IMR-90 (cell line): ENCODE data around the gene RNF19B.

Experiments
- CEBPB ChIP-seq: IDR thresholded peaks from 2 replicates; pipeline ENCODE4 v1.6.1; 2012; ENCODE audit warnings: low read depth, low read length, improper control_type of control experiment
- CHD1 ChIP-seq: IDR thresholded peaks from 2 replicates; pipeline ENCODE4 v1.6.1; 2012; ENCODE audit warnings: low read depth, low read length, improper control_type of control experiment
- CTCF ChIP-seq: conservative IDR thresholded peaks from 2 replicates; pipeline ENCODE4 v1.5.1; 2012; ENCODE audit warnings: mild to moderate bottlenecking, low read depth, low read length, improper control_type of control experiment
- FOS ChIP-seq: fragments of 150-350 bp; IDR thresholded peaks from 2 replicates; pipeline ENCODE4 v1.6.1; 2016; ENCODE audit warnings: low read depth, low read length
- MAFK ChIP-seq: IDR thresholded peaks from 2 replicates; pipeline ENCODE4 v1.6.1; 2012; ENCODE audit warnings: low read depth, low read length, improper control_type of control experiment
- MAZ ChIP-seq: IDR thresholded peaks from 2 replicates; pipeline ENCODE4 v1.6.1; 2012; ENCODE audit warnings: low read depth, mild to moderate bottlenecking, low read length, improper control_type of control experiment, moderate library complexity, borderline replicate concordance
- POLR2A ChIP-seq: IDR thresholded peaks from 2 replicates; pipeline ENCODE4 v1.6.1; 2012; ENCODE audit warnings: mild to moderate bottlenecking, low read depth, low read length
- RAD21 ChIP-seq: IDR thresholded peaks from 2 replicates; pipeline ENCODE4 v1.6.1; 2012; ENCODE audit warnings: low read length, improper control_type of control experiment
- RCOR1 ChIP-seq: IDR thresholded peaks from 2 replicates; pipeline ENCODE4 v1.6.1; 2012; ENCODE audit warnings: mild to moderate bottlenecking, low read length, improper control_type of control experiment; ENCODE audit not compliant: insufficient replicate concordance
- RFX5 ChIP-seq: IDR thresholded peaks from 2 replicates; pipeline ENCODE4 v1.8.0; 2012; ENCODE audit warnings: low read depth, mild to moderate bottlenecking, low read length, moderate library complexity
- SMC3 ChIP-seq: fragments of 150-350 bp; IDR thresholded peaks from 2 replicates; pipeline ENCODE4 v1.6.1; 2016; ENCODE audit warnings: low read depth, mild to moderate bottlenecking, antibody characterized with exemption, low read length, moderate library complexity
- TF ChIP-seq, protein P1 (sequence below): fragments of 150-350 bp; IDR thresholded peaks from 2 replicates; pipeline ENCODE4 v1.6.1; 2017; ENCODE audit warnings: mild to moderate bottlenecking, antibody characterized with exemption, low read length, low read depth
- TF ChIP-seq, protein P2 (sequence below): fragments of 150-350 bp; IDR thresholded peaks from 2 replicates; pipeline ENCODE4 v1.6.1; 2016; ENCODE audit warnings: low read depth, mild to moderate bottlenecking, low read length, moderate library complexity, borderline replicate concordance

DNA sequence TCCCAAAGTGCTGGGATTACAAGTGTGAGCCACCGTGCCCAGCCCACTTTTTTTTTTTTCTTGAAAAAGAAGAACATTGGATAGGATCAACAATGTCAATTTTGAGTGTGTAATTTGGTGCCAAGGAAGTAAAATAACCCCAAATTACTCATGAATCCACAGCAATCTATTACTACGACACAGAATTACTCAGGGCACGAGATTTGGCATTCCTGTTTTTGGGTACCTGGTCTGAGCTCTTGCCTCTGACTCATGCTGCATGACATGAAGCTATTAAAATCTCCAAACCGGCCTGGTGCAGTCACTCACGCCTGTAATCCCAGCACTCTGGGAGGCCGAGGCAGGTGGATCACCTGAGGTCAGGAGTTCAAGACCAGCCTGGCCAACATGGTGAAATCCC lies 10.4 kb downstream of the RNF19B start:
- no peak for TF ChIP-seq POLR2A
- TF ChIP-seq CTCF: no peak
- TF ChIP-seq, protein P1, sequence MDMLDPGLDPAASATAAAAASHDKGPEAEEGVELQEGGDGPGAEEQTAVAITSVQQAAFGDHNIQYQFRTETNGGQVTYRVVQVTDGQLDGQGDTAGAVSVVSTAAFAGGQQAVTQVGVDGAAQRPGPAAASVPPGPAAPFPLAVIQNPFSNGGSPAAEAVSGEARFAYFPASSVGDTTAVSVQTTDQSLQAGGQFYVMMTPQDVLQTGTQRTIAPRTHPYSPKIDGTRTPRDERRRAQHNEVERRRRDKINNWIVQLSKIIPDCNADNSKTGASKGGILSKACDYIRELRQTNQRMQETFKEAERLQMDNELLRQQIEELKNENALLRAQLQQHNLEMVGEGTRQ: no peak
- no peak for TF ChIP-seq MAFK
- TF ChIP-seq SMC3: no peak
- no peak for TF ChIP-seq CHD1
- TF ChIP-seq RAD21: no peak
- no peak for TF ChIP-seq FOS
- TF ChIP-seq CEBPB: no peak
- no peak for TF ChIP-seq RFX5
- no peak for TF ChIP-seq MAZ
- no peak for TF ChIP-seq RCOR1
- TF ChIP-seq, protein P2, sequence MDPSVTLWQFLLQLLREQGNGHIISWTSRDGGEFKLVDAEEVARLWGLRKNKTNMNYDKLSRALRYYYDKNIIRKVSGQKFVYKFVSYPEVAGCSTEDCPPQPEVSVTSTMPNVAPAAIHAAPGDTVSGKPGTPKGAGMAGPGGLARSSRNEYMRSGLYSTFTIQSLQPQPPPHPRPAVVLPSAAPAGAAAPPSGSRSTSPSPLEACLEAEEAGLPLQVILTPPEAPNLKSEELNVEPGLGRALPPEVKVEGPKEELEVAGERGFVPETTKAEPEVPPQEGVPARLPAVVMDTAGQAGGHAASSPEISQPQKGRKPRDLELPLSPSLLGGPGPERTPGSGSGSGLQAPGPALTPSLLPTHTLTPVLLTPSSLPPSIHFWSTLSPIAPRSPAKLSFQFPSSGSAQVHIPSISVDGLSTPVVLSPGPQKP: no peak
